ENCODE measurements around the gene SPAG17. TPM values are rescaled to one million over a fixed set of nuclear protein-coding genes. Genes with fewer than 3 reads are reported as not detected.

SPAG17 gene
- total RNA-seq, 1 donor from 2014 or later: 1.9 TPM

DNA sequence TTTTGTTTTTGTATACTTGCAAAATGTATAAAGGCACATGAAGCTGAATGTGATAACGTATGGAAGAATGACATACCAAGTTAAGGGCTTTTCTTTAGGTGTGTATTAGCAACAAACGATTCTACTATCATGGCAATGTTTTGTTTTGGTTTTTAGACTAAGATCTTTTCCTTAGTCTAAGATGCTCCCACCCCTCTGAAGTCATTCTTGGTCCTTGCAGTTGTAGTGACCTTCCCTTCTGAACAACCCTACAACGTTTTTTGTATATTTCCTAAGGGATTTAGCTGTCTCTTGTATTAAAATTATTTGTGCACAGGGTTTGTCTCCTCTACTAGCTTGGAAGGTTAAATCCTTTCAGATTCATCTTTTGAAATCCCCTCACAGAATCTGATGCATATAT, 61.0 kb downstream of the SPAG17 start:
- Mint-ChIP-seq H3K9me3 (ENCODE audit: unreplicated experiment) (no peaks in the 10 kb centered on the region), H3K4me3 (ENCODE audit: unreplicated experiment) (no peak overlapping the region), H3K36me3 (ENCODE audit: low read depth, unreplicated experiment) (no peaks in the 10 kb centered on the region), H3K27ac (ENCODE audit: unreplicated experiment) (no peak overlapping the region), H3K27me3 (ENCODE audit: low read depth, unreplicated experiment) (no peaks in the 10 kb centered on the region), H3K4me1 (ENCODE audit: low read depth, unreplicated experiment) (peaks cover 7% of the 10 kb centered on the region)
- Histone ChIP-seq H3K9ac (ENCODE audit: low read length) (no peak overlapping the region), H3K4me2 (ENCODE audit: low read length) (no peak overlapping the region), H3K79me2 (ENCODE audit: insufficient read depth, low read length) (no peaks in the 10 kb centered on the region), H2AFZ (ENCODE audit: low read depth, low read length) (no peak overlapping the region), H3K27ac (ENCODE audit: low read depth, low read length) (no peak overlapping the region), H3K9me3 (ENCODE audit: insufficient read depth, low read depth, low read length) (no peaks in the 10 kb centered on the region), H3K27me3 (ENCODE audit: insufficient read depth, low read length) (no peaks in the 10 kb centered on the region), H3K4me1 (ENCODE audit: insufficient read depth, low read length) (no peaks in the 10 kb centered on the region), H3K4me3 (ENCODE audit: insufficient read depth, low read depth, low read length) (no peak overlapping the region), H4K20me1 (ENCODE audit: insufficient read depth, low read length) (no peaks in the 10 kb centered on the region), H3K36me3 (ENCODE audit: insufficient read depth, low read length) (no peaks in the 10 kb centered on the region)
- DNase-seq (ENCODE audit: low read depth) (no peak), FAIRE-seq (no peak)
- no peak for TF ChIP-seq EZH2 (IDR thresholded peaks at IDR 0.05; ENCODE audit: insufficient read depth, low read length)
- TF ChIP-seq, protein P1, sequence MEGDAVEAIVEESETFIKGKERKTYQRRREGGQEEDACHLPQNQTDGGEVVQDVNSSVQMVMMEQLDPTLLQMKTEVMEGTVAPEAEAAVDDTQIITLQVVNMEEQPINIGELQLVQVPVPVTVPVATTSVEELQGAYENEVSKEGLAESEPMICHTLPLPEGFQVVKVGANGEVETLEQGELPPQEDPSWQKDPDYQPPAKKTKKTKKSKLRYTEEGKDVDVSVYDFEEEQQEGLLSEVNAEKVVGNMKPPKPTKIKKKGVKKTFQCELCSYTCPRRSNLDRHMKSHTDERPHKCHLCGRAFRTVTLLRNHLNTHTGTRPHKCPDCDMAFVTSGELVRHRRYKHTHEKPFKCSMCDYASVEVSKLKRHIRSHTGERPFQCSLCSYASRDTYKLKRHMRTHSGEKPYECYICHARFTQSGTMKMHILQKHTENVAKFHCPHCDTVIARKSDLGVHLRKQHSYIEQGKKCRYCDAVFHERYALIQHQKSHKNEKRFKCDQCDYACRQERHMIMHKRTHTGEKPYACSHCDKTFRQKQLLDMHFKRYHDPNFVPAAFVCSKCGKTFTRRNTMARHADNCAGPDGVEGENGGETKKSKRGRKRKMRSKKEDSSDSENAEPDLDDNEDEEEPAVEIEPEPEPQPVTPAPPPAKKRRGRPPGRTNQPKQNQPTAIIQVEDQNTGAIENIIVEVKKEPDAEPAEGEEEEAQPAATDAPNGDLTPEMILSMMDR (IDR thresholded peaks at IDR 0.05; ENCODE audit: insufficient read depth, low read depth, low read length): no peak

DNA sequence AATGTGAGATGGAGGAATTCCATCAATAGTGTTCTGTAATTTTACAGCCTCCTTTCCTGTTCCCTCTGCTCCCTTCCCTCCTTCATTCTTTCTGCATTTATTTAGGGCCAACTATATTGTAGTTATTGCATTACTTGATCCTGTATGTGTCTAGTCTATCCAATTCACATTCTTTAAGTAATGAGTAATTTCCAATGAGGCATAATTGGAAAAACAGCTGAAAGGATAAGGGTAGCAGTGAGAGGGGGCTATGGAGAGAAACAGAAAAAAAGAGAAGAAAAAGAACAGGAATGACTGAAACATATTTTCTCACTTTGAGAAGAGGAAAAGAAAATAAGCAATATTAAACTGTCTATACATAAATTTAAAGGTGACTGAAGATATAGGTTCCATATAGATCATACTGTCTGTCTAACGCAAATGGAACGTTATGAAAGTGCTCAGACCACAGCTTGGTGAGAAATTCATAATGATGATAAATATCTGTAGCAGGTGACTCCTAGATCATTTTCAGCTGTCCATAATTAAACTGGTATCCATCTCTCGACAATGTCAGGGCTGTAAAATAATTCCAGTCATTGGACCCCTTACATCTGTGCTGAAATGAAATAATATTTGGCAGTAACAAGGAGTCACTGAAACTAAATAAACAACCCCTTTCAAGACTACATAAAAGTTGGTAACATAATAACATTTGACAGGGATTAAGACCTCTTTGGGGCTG, 61.8 kb downstream of the SPAG17 start:
- FAIRE-seq (no peak), DNase-seq (ENCODE audit: low read depth) (no peak)
- Histone ChIP-seq H3K9me3 (ENCODE audit: insufficient read depth, low read depth, low read length) (no peaks in the 10 kb centered on the region), H3K36me3 (ENCODE audit: insufficient read depth, low read length) (no peaks in the 10 kb centered on the region), H3K27me3 (ENCODE audit: insufficient read depth, low read length) (no peaks in the 10 kb centered on the region), H2AFZ (ENCODE audit: low read depth, low read length) (no peak overlapping the region), H4K20me1 (ENCODE audit: insufficient read depth, low read length) (no peaks in the 10 kb centered on the region), H3K4me1 (ENCODE audit: insufficient read depth, low read length) (no peaks in the 10 kb centered on the region), H3K4me2 (ENCODE audit: low read length) (no peak overlapping the region), H3K79me2 (ENCODE audit: insufficient read depth, low read length) (no peaks in the 10 kb centered on the region), H3K9ac (ENCODE audit: low read length) (no peak overlapping the region), H3K4me3 (ENCODE audit: insufficient read depth, low read depth, low read length) (no peak overlapping the region), H3K27ac (ENCODE audit: low read depth, low read length) (no peak overlapping the region)
- TF ChIP-seq, protein P1 (IDR thresholded peaks at IDR 0.05; ENCODE audit: insufficient read depth, low read depth, low read length): no peak
- TF ChIP-seq EZH2 (IDR thresholded peaks at IDR 0.05; ENCODE audit: insufficient read depth, low read length): no peak
- no peaks in the 10 kb centered on the region for H3K9me3 Mint-ChIP-seq (ENCODE audit: unreplicated experiment)
- no peaks in the 10 kb centered on the region for H3K36me3 Mint-ChIP-seq (ENCODE audit: low read depth, unreplicated experiment)
- no peaks in the 10 kb centered on the region for H3K27me3 Mint-ChIP-seq (ENCODE audit: low read depth, unreplicated experiment)
- no peak overlapping the region for H3K27ac Mint-ChIP-seq (ENCODE audit: unreplicated experiment)
- H3K4me3 Mint-ChIP-seq (ENCODE audit: unreplicated experiment): no peak overlapping the region
- H3K4me1 Mint-ChIP-seq (ENCODE audit: low read depth, unreplicated experiment): peaks cover 7% of the 10 kb centered on the region

Measured in astrocyte (in vitro differentiated cells and primary cell).